Fibroblast of lung (primary cell): ENCODE data around the gene TEX2.

Experiments used
- CTCF ChIP-seq, 2 donors: IDR thresholded peaks in 1 of 2; conservative IDR thresholded peaks in 1 of 2; 1 replicate in 1 of 2; 2 replicates in 1 of 2; pipeline ENCODE4 v1.5.1; 2011 to 2012; ENCODE audit warnings: low read length in 2 of 2, control low read depth in 1 of 2, inconsistent platforms in 1 of 2, low read depth in 1 of 2, mild to moderate bottlenecking in 1 of 2
- EZH2 ChIP-seq: IDR thresholded peaks from 2 replicates; pipeline ENCODE4 v1.5.1; 2012; ENCODE audit warnings: low read length, control low read depth, mild to moderate bottlenecking; ENCODE audit errors: missing control alignments

- no peak for TF ChIP-seq CTCF (conservative IDR thresholded peaks at IDR 0.05 in 1 of 2, IDR thresholded peaks at IDR 0.05 in 1 of 2; ENCODE audit: low read depth in 1 of 2, low read length in 2 of 2)
- no peak for TF ChIP-seq EZH2
These were observed 86.5 kb downstream of the TEX2 start for GRCh38 chr17:64176556-64176955.
